ENCODE data around the gene TRERF1.

Gene TRERF1

GRCh38 chr6:42296614-42297013 lies 155.1 kb downstream of the TRERF1 start:
- no peak for DNase-seq

- no peak for DNase-seq
These were observed 156.0 kb downstream of the TRERF1 start for GRCh38 chr6:42295677-42296076.

DNA sequence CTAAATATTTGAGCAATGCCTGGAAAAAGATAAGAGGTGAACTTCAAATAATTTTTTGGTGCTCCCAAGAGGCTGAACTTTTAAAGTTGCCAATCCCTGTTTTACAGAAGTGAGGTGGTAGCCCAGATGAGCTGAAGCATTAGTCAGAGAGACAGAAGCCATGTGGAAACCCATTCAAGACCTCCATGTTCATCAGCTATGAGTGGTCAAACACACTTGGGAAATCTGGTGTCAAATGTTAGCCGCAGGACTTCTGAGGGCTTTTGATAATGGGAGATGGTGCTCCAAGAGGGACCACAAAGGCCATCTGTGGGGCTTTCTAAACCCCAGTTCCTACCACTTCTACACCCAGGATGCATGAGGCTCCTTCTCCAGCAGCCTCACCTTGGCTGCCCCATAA lies 156.5 kb downstream of the TRERF1 start:
- no peak for DNase-seq

DNA sequence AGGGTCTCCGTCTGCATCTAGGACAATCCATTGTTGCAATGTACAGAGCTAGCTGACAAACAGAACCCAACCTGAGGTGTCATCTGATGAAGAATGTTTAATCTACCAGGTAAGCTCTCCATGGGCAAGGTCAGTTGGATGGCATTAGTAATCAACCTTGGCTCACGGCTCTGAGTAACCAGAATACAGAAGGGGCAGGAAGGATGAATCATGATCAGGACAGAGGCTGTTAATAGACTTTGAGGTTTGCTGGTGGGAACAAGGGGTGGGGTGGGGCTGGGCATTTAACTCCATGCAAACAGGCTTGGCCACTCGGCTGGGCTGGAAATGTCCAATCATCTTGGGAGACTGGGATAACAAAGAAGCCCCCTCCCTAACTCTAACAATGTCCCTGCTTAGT lies 157.0 kb downstream of the TRERF1 start:
- DNase-seq = no peak

- no peak for DNase-seq
These were observed 158.2 kb downstream of the TRERF1 start for GRCh38 chr6:42293386-42293977.

GRCh38 chr6:42292004-42292740 lies 159.6 kb downstream of the TRERF1 start:
- peak; percentile 26 for DNase-seq

DNA sequence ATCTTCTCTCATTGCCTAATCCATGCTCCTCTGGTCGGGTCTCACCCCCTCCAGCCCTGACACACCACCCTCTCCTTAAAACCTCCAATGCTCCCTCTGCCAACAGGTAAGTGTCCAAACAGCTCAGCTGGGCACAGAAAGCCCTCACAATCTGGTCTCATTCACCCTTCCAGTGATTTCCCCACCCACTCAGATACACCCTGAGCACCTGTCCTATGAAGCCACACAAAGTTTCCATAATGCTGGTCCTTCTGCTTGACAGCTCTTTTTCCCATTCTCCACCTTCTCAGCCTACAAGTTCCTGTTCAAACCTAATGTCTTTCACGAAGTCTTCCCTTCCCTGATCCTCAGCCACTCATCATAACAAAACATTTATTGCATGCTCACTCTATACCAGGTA lies 164.0 kb downstream of the TRERF1 start:
- DNase-seq = no peak

GRCh38 chr6:42281570-42281969 lies 170.2 kb downstream of the TRERF1 start:
- peak; percentile 30 for DNase-seq

GRCh38 chr6:42280966-42281533 lies 170.7 kb downstream of the TRERF1 start:
- no peak for DNase-seq

DNA sequence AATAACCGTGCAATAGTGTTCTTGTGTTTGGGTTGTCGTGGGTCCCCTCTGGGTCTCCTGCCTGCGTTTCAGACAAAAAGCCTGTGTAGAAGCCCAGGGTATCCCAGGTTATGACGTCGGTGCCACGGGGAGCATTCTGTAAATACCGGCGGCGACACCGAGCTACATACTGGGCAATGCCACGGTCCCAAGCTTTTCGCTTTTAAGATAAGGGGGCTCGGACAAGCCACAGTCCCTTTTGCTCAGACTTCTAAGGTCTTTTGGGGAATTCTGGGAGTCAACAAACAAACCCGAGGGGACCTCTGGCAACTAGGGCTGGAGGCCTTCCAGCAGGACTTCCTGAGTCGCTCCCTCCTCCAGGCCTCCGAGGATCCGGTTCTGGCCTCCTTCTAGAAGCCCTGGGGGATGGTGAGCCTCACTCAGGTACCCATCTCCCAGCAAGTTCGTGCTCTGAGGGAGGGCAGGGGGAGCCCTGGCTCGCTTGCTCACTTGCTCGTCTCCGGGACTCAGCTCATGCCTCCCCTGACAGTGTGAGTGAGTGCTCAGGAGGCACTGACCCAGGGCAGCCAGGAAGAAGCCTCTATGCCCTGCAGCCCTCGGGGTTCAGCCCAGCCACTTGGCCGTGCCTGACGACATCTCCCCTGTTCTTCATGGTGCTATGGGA lies 171.6 kb downstream of the TRERF1 start:
- DNase-seq = no peak

DNA sequence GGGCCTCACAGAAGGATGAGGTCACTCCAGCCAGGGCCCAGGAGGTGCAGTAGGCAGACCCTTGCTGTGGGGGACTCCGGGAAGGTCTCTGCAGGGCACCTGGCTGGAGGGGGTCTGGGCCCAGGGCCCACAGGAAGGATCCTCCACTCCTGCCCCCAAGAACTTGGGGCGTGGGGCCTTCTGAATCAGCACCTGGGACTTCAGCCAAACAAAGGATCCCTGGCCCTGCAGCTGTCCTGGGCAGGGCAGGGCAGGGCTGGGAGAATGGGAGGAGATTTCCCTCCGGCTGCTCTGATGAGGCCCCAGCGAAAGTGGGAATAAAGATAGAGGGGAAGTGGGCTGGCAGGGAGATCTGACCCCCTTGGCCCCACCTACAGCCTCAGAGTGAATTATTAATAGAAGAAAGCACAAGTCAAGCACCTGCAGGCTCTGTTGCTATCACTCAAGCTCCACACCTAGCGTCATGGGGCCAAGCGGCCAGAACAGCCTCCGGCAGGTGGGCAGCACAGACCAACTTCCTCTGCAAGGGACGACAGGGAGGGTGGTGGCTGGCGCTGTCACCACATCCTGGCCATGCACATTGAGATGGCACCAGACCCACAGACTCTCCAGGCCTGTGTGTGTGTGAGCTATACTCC lies 172.5 kb downstream of the TRERF1 start:
- DNase-seq = peak; percentile 6

DNA sequence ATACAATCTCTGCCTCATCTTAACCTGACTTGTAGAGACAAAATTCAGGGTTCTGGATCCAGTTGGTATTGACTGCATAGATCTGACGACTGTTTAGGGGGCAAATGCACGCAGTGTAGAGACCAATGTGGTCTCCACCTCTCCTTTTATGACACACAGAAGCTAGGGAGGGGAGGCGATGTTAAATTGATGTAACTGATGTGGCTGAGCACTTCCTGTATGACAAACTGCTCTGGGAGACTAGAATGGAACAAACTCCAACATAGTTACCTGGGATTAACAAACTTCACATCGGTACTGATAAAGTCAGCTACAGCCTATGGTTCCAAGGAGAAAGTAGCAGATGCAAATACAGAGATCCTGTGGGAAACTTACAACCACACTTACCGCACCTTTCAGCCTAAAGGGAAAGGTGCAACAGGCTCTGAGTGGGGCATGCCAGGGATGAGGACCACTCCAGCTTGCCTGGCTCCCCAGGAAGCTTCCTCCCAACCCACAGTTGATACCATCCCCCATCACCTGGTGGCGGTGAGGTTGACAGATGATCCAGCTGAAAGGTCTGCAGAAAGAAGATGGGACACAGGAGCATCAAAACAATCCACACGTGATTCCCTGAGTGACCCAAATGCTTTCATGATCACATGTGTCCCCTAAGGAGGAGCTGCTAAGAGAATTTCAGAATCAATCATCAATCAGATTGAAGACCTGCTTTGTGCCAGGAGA lies 173.4 kb downstream of the TRERF1 start:
- no peak for DNase-seq

- no peak for DNase-seq
These were observed 175.5 kb downstream of the TRERF1 start for GRCh38 chr6:42276034-42276890.

DNA sequence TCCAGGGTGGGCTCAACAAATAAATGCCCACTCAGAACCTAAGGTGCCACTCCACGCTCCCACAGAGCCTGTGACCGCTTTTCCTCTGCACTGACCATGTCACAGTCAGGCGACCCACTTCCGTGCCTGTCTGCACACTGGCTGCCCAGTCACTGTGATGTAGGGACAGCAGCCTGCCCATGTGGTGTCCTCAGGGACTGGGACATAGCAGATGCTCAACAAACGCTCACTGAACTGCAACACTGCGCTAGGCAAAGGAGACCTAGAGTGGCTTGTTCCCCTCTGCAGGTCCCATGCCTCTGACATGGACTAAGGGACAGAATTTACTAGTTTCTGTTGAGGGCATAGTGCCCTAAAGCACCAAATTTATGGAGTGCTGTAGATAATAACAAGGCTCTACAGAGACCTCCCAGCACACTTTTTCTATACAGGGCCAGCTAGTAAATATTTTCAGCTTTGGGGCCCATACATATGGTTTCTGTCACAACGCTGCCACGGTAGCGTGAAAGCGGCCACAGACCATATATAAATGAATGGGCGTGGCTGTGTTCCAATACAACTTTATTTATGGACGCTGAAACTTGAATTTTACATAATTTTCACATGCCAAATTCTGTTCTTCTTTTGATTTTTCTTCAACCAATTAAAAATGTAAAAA lies 176.2 kb downstream of the TRERF1 start:
- DNase-seq = no peak

DNA sequence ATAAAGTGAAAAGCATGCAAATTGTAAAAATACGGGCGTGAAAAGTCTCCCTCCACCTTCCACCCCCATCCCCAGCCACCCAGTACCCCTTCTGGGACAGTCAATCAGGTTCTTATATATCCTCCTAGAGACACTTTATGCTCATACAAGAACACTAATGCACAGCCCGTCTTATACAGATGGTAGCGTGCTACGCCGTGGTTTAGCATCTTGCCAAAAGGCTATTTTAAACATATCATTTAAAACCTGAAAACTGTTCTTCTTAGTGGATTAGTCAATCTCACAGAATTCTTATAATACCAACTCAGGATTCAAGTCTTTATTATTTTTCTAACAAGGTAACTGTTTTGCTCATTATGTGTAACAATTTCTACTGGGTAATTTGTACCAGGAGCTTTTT lies 176.8 kb downstream of the TRERF1 start:
- DNase-seq = no peak

DNA sequence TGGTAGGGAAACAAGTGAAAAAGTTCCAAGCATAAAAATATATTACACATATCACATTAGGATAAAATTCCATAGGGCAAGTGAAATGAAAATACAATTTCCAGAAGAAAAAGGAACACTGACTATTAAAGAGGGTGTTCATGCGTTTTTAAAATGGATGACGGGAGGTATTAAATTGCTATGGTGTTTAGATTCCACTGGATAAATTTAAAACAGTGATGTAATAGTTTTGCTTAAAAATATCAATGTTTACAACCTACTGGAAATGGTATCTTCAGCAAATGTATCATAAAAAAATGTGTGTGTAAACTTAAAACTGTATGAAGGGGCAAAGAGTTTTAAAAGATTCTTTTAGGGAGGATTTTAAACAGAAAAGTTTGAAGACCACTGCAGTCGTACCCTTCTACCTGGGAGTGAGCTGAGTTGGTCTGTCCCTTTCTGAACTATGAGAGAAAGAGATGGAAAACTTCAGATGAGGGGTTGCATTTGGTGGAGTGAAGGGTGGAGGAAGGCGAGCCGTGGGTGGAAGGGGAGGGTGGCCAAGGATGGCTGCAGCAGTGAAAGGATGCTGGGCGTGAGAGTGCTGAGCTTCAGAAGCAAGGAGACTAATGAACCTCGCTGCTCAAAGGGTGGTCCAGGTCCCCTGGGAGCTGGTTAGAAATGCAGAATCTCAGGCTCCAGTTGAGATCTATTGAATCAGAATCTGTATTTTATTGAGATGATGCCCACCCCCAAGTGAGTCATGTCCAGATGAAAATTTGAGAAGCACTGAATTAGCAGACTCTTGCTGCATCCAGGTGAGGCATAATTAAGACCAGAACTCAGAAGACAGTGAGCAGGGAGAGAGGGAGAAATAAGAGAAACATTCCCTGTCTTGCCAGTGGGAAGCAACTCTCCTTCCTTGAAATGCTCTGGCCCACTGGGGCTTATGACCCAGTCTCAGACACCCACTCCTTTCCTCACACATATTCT lies 179.6 kb downstream of the TRERF1 start:
- no peak for DNase-seq

DNA sequence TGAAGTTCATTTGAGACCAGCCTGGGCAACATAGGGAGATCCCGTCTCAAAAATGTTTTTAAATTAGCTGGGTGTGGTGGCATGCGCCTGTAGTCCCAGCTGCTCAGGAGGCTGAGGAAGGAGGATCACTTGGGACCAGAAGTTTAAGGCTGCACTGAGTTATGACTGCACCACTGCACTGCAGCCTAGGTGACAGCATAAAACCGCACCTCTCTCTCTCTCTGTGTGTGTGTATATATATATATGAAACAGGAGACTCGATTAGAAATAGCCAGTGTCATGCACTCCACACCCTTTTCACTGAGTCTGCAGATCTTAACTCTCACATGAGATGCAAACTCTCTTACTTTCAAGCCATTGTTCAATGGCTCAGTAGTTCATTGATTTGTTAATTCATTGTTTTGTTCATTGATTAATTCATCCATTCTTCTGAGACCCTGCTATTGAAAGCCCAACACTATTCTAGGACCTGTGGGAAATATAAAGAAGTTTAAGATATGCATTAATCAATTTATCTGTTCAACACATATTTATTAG lies 181.7 kb downstream of the TRERF1 start:
- DNase-seq = no peak

DNA sequence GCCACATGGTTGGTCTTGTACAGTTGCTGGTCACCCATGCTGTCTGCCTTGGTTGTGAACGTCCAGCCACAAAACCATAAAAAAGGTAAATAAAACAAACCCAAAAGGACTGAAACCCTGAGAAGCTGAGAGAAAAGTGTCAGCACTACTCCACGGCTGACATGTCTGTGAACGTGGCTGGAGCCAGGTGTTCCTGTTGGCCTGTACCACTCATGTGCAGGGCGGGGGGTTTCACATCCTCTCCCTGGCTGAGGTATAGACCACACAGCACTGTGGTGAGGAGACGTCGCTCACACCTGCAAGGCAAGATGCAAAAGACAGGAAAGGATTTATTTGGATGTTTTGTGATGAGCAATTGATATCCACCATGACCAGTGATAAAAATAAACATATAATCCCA lies 182.2 kb downstream of the TRERF1 start:
- DNase-seq = no peak

- no peak for DNase-seq
These were observed 182.9 kb downstream of the TRERF1 start for GRCh38 chr6:42268835-42269204.
